Spinal cord (tissue), 10 donors: ENCODE results near the gene ARHGAP32. TPM values are rescaled to one million over a fixed set of nuclear protein-coding genes. Genes with fewer than 3 reads are reported as not detected.
"Not testable (repeated sequence)": the region's sequence is repeated elsewhere in the genome, so short reads cannot be mapped to it uniquely, and the experiment has no call there.

ENCODE experiments used
- DNase-seq, 6 donors: peaks; one replicate each; pipeline versions ENCODE4 v3.0.0 to v3.0.0-alpha.2; 2013 to 2015; ENCODE audit warnings: low spot score in 6 of 6, low read depth in 4 of 6
- H3K27ac ChIP-seq: one replicate; pipeline ENCODE4 v1.5.1; 2013; ENCODE audit warnings: low read depth, low read length, control low read depth
- H3K27me3 ChIP-seq: one replicate; pipeline ENCODE4 v1.6.1; 2013; ENCODE audit warnings: low read length; ENCODE audit not compliant: control insufficient read depth, insufficient read depth
- H3K36me3 ChIP-seq: one replicate; pipeline ENCODE4 v1.6.1; 2013; ENCODE audit warnings: low read length; ENCODE audit not compliant: control insufficient read depth, insufficient read depth
- H3K4me1 ChIP-seq: one replicate; pipeline ENCODE4 v1.6.1; 2013; ENCODE audit warnings: low read length; ENCODE audit not compliant: control insufficient read depth, insufficient read depth
- H3K4me3 ChIP-seq: one replicate; pipeline ENCODE4 v1.5.1; 2013; ENCODE audit warnings: low read depth, low read length, control low read depth
- H3K9me3 ChIP-seq: one replicate; pipeline ENCODE4 v1.6.1; 2013; ENCODE audit warnings: low read length; ENCODE audit not compliant: control insufficient read depth, insufficient read depth
- WGBS: methylation state at CpG from one replicate; pipeline ENCODE4 v1.1.5; 2013; ENCODE audit warnings: missing lambda C conversion rate; ENCODE audit not compliant: insufficient coverage; 5-methylcytosine and 5-hydroxymethylcytosine counted together
- polyA plus RNA-seq, 2 donors: library from polyadenylated mRNA; unstranded; fragments of 120-200 nt; gene quantifications; one replicate each; pipeline ENCODE4 v1.2.1, GENCODE V29; 2013; ENCODE audit not compliant: insufficient read length in 2 of 2
- total RNA-seq, 2 donors: library from RNA; depleted of rRNA in 1 of 2; stranded (reverse); fragments of 120-200 nt in 1 of 2; fragments of >200 nt in 1 of 2; gene quantifications; one replicate each; pipeline versions ENCODE4 v1.2.3 to v1.2.4, GENCODE V29; 2013 to 2014
- donor health status: healthy.

Gene ARHGAP32
- total and polyA plus RNA-seq, 4 donors, result 29.0 to 60.2 (median 35.2) TPM

GRCh38 chr11:129141748-129142523 lies 50.2 kb downstream of the ARHGAP32 start:
- Histone ChIP-seq H3K4me1 (no peaks in the 10 kb centered on the region), H3K9me3 (no peaks in the 10 kb centered on the region), H3K27me3 (no peaks in the 10 kb centered on the region), H3K4me3 (no peak overlapping the region), H3K27ac (no peak overlapping the region), H3K36me3 (no peaks in the 10 kb centered on the region)
- WGBS, result 40% methylated on average over 1 of the region's 8 CpGs
- peak in 1 of 6 donors; percentile 61 for DNase-seq

GRCh38 chr11:129131316-129131715 lies 60.8 kb downstream of the ARHGAP32 start:
- 90% methylated on average over 2 of the region's 6 CpGs for WGBS

GRCh38 chr11:129128881-129129620 lies 63.1 kb downstream of the ARHGAP32 start:
- not testable (repeated sequence) for H3K4me3 ChIP-seq, H3K36me3 ChIP-seq, H3K9me3 ChIP-seq, H3K27me3 ChIP-seq, H3K4me1 ChIP-seq, DNase-seq, H3K27ac ChIP-seq
- 98% methylated on average over 47 of the region's 51 CpGs for WGBS

More at GRCh38 chr11:129131316-129131715, 60.8 kb downstream of the ARHGAP32 start:
- no peak for DNase-seq
- H3K4me1 ChIP-seq, result no peaks in the 10 kb centered on the region
- no peaks in the 10 kb centered on the region for H3K36me3 ChIP-seq
- no peak overlapping the region for H3K4me3 ChIP-seq
- H3K27me3 ChIP-seq, result no peaks in the 10 kb centered on the region
- no peak overlapping the region for H3K27ac ChIP-seq
- H3K9me3 ChIP-seq, result no peaks in the 10 kb centered on the region

GRCh38 chr11:129119036-129119435 lies 73.1 kb downstream of the ARHGAP32 start:
- DNase-seq, result no peak
- WGBS, result 100% methylated on average over 1 of the region's 2 CpGs
- no peaks in the 10 kb centered on the region for H3K27me3 ChIP-seq
- H3K36me3 ChIP-seq, result no peaks in the 10 kb centered on the region
- H3K4me1 ChIP-seq, result no peaks in the 10 kb centered on the region
- H3K27ac ChIP-seq, result no peak overlapping the region
- H3K9me3 ChIP-seq, result no peaks in the 10 kb centered on the region
- H3K4me3 ChIP-seq, result no peak overlapping the region

- no peaks in the 10 kb centered on the region for H3K9me3 ChIP-seq
- H3K4me1 ChIP-seq, result no peaks in the 10 kb centered on the region
- no peaks in the 10 kb centered on the region for H3K36me3 ChIP-seq
- peak; percentile 35 to 93 (median 58) for DNase-seq
- WGBS, result no CpG with 5 or more reads among the region's 6 CpGs
- no peak overlapping the region for H3K4me3 ChIP-seq
- no peaks in the 10 kb centered on the region for H3K27me3 ChIP-seq
- H3K27ac ChIP-seq, result no peak overlapping the region
These were observed 74.4 kb downstream of the ARHGAP32 start for GRCh38 chr11:129117595-129118350.

- Histone ChIP-seq H3K27ac (no peak overlapping the region), H3K9me3 (no peaks in the 10 kb centered on the region), H3K27me3 (no peaks in the 10 kb centered on the region), H3K36me3 (no peaks in the 10 kb centered on the region), H3K4me3 (no peak overlapping the region), H3K4me1 (no peaks in the 10 kb centered on the region)
- WGBS, result no CpG with 5 or more reads among the region's 2 CpGs
- DNase-seq, result no peak
These were observed 76.2 kb downstream of the ARHGAP32 start for GRCh38 chr11:129115652-129116586.

- no peaks in the 10 kb centered on the region for H3K36me3 ChIP-seq
- WGBS, result no CpG with 5 or more reads among the region's 1 CpG
- no peaks in the 10 kb centered on the region for H3K27me3 ChIP-seq
- no peaks in the 10 kb centered on the region for H3K4me1 ChIP-seq
- no peak for DNase-seq
- H3K9me3 ChIP-seq, result peaks cover 11% of the 10 kb centered on the region
- no peak overlapping the region for H3K27ac ChIP-seq
- H3K4me3 ChIP-seq, result no peak overlapping the region
These were observed 82.4 kb downstream of the ARHGAP32 start for GRCh38 chr11:129109701-129110100.

- DNase-seq, result no peak
- WGBS, result no CpG with 5 or more reads among the region's 1 CpG
- no peaks in the 10 kb centered on the region for H3K27me3 ChIP-seq
- H3K4me1 ChIP-seq, result no peaks in the 10 kb centered on the region
- no peak overlapping the region for H3K27ac ChIP-seq
- H3K9me3 ChIP-seq, result peaks cover 13% of the 10 kb centered on the region
- H3K36me3 ChIP-seq, result no peaks in the 10 kb centered on the region
- no peak overlapping the region for H3K4me3 ChIP-seq
These were observed 85.3 kb downstream of the ARHGAP32 start for GRCh38 chr11:129106788-129107187.

GRCh38 chr11:129102756-129103155 lies 89.4 kb downstream of the ARHGAP32 start:
- DNase-seq, result no peak
- peaks cover 8% of the 10 kb centered on the region for H3K36me3 ChIP-seq
- no peak overlapping the region for H3K27ac ChIP-seq
- H3K4me3 ChIP-seq, result no peak overlapping the region
- H3K4me1 ChIP-seq, result no peaks in the 10 kb centered on the region
- H3K27me3 ChIP-seq, result no peaks in the 10 kb centered on the region
- no CpG with 5 or more reads among the region's 1 CpG for WGBS
- peaks cover 20% of the 10 kb centered on the region for H3K9me3 ChIP-seq
